ENCODE measurements around the gene NUDT7. TPM values are rescaled to one million over a fixed set of nuclear protein-coding genes. Genes with fewer than 3 reads are reported as not detected.

NUDT7 gene
- total RNA-seq, 1 experiment from 2014 or later = 1.2 TPM

GRCh38 chr16:77679901-77680300, 42.4 kb upstream of the NUDT7 start:
- BruUV-seq (replicated peaks) = no TSS peak
- ChIA-PET CTCF (no interaction called here), POLR2A (ENCODE audit: low non-redundant PET) (no interaction called here)
- no peak overlapping the region for H3K27ac ChIP-seq (ENCODE audit: low read depth, low read length, poor library complexity, severe bottlenecking)
- H3K4me1 ChIP-seq (ENCODE audit: insufficient read depth, low read length, poor library complexity, severe bottlenecking) = no peaks in the 10 kb centered on the region
- TF ChIP-seq CTCF (conservative IDR thresholded peaks at IDR 0.05; ENCODE audit: low read depth, low read length) (no peak), EZH2 (IDR thresholded peaks at IDR 0.05; ENCODE audit: borderline replicate concordance, low read depth, low read length, poor library complexity, severe bottlenecking) (no peak)
- no peaks in the 10 kb centered on the region for H3K27me3 ChIP-seq (replicated peaks; ENCODE audit: insufficient read depth, low read depth, low read length, poor library complexity)
- peak; percentile 56 for DNase-seq (ENCODE audit: low spot score)
- intact Hi-C loops (cut with micrococcal nuclease; ENCODE audit: unreplicated experiment) = loop anchor here (5.0 to 10.0 kb wide), 2 partner anchors 557 to 1925 kb away; partner anchors contain the start of gene MAF
- no peaks in the 10 kb centered on the region for H3K36me3 ChIP-seq (ENCODE audit: insufficient read depth, low read length, poor library complexity, severe bottlenecking)
- H3K9me3 ChIP-seq (ENCODE audit: low read depth, low read length, poor library complexity, severe bottlenecking) = no peaks in the 10 kb centered on the region
- H3K4me3 ChIP-seq (ENCODE audit: low read depth, low read length, poor library complexity, severe bottlenecking) = no peak overlapping the region

GRCh38 chr16:77680496-77680895, 41.8 kb upstream of the NUDT7 start:
- CTCF ChIA-PET = no interaction called here
- POLR2A ChIA-PET (ENCODE audit: low non-redundant PET) = no interaction called here
- no TSS peak for BruUV-seq (replicated peaks)

GRCh38 chr16:77682586-77682985, 39.7 kb upstream of the NUDT7 start:
- Histone ChIP-seq H3K9me3 (ENCODE audit: low read depth, low read length, poor library complexity, severe bottlenecking) (no peaks in the 10 kb centered on the region), H3K27me3 (replicated peaks; ENCODE audit: insufficient read depth, low read depth, low read length, poor library complexity) (peaks cover 3% of the 10 kb centered on the region), H3K27ac (ENCODE audit: low read depth, low read length, poor library complexity, severe bottlenecking) (no peak overlapping the region), H3K36me3 (ENCODE audit: insufficient read depth, low read length, poor library complexity, severe bottlenecking) (no peaks in the 10 kb centered on the region), H3K4me1 (ENCODE audit: insufficient read depth, low read length, poor library complexity, severe bottlenecking) (no peaks in the 10 kb centered on the region), H3K4me3 (ENCODE audit: low read depth, low read length, poor library complexity, severe bottlenecking) (no peak overlapping the region)
- no TSS peak for BruUV-seq (replicated peaks)
- no peak for DNase-seq (ENCODE audit: low spot score)
- TF ChIP-seq CTCF (conservative IDR thresholded peaks at IDR 0.05; ENCODE audit: low read depth, low read length) (no peak), EZH2 (IDR thresholded peaks at IDR 0.05; ENCODE audit: borderline replicate concordance, low read depth, low read length, poor library complexity, severe bottlenecking) (no peak)
- POLR2A ChIA-PET (ENCODE audit: low non-redundant PET) = no interaction called here
- CTCF ChIA-PET = no interaction called here
- intact Hi-C loops (cut with micrococcal nuclease; ENCODE audit: unreplicated experiment) = no loop called here

More at GRCh38 chr16:77680496-77680895, 41.8 kb upstream of the NUDT7 start:
- TF ChIP-seq EZH2 (IDR thresholded peaks at IDR 0.05; ENCODE audit: borderline replicate concordance, low read depth, low read length, poor library complexity, severe bottlenecking) (no peak), CTCF (conservative IDR thresholded peaks at IDR 0.05; ENCODE audit: low read depth, low read length) (no peak)
- Histone ChIP-seq H3K9me3 (ENCODE audit: low read depth, low read length, poor library complexity, severe bottlenecking) (no peaks in the 10 kb centered on the region), H3K27me3 (replicated peaks; ENCODE audit: insufficient read depth, low read depth, low read length, poor library complexity) (peaks cover 3% of the 10 kb centered on the region), H3K27ac (ENCODE audit: low read depth, low read length, poor library complexity, severe bottlenecking) (no peak overlapping the region), H3K4me1 (ENCODE audit: insufficient read depth, low read length, poor library complexity, severe bottlenecking) (no peaks in the 10 kb centered on the region), H3K4me3 (ENCODE audit: low read depth, low read length, poor library complexity, severe bottlenecking) (no peak overlapping the region), H3K36me3 (ENCODE audit: insufficient read depth, low read length, poor library complexity, severe bottlenecking) (no peaks in the 10 kb centered on the region)
- DNase-seq (ENCODE audit: low spot score) = no peak
- intact Hi-C loops (cut with micrococcal nuclease; ENCODE audit: unreplicated experiment) = no loop called here

All from A673 (cell line).